HG03175 (cell line): ENCODE measurements around the gene P2RX2.

Experiments used
- ATAC-seq: cut with Tn5 transposase; IDR thresholded peaks from one replicate; pipeline ENCODE4 v1.9.1; 2021; ENCODE audit warnings: mild to moderate bottlenecking, moderate library complexity; ENCODE audit not compliant: unreplicated experiment

The P2RX2 gene

GRCh38 chr12:132657004-132657727 lies 38.6 kb downstream of the P2RX2 start:
- ATAC-seq = no peak

- no peak for ATAC-seq
Measured at GRCh38 chr12:132658149-132658894, 39.7 kb downstream of the P2RX2 start.

GRCh38 chr12:132659146-132659545 lies 40.6 kb downstream of the P2RX2 start:
- ATAC-seq = no peak

GRCh38 chr12:132660052-132660451 lies 41.5 kb downstream of the P2RX2 start:
- no peak for ATAC-seq

- ATAC-seq = no peak
Measured at GRCh38 chr12:132660996-132661395, 42.4 kb downstream of the P2RX2 start.

GRCh38 chr12:132661972-132662371 lies 43.4 kb downstream of the P2RX2 start:
- ATAC-seq = no peak

- no peak for ATAC-seq
Measured at GRCh38 chr12:132662901-132663755, 44.6 kb downstream of the P2RX2 start.

GRCh38 chr12:132664206-132665148 lies 45.9 kb downstream of the P2RX2 start:
- ATAC-seq = no peak

- ATAC-seq = no peak
Measured at GRCh38 chr12:132665149-132665491, 46.5 kb downstream of the P2RX2 start.

GRCh38 chr12:132665794-132666193 lies 47.2 kb downstream of the P2RX2 start:
- ATAC-seq = no peak

GRCh38 chr12:132668191-132669088 lies 49.9 kb downstream of the P2RX2 start:
- ATAC-seq = no peak

GRCh38 chr12:132669166-132669879 lies 50.7 kb downstream of the P2RX2 start:
- ATAC-seq = no peak
